IMR-90 (cell line): ENCODE data around the gene FGD5. TPM values are rescaled to one million over a fixed set of nuclear protein-coding genes. Genes with fewer than 3 reads are reported as not detected.

ENCODE experiments used
- ATAC-seq: fragments of 200-7000 bp; cut with Tn5 transposase; 2 replicates; pipeline ENCODE4 v1.9.1; 2020; ENCODE audit warnings: low read depth, mild to moderate bottlenecking, moderate library complexity
- BruUV-seq: library from RNA; stranded (reverse); fragments of 400-500 nt; replicated peaks from 2 replicates; lab custom pipeline; 2021; lab: Mats Ljungman, UMichigan
- CTCF ChIA-PET: fragments of 300-600 bp; formaldehyde crosslinking; extraction: SDS; loops from one replicate; lab custom pipeline; 2021; ENCODE audit warnings: antibody characterized with exemption; lab: Yijun Ruan, JAX
- POLR2A ChIA-PET: fragments of 300-600 bp; sonication (Branson Sonifier 250); formaldehyde crosslinking; loops from one replicate; lab custom pipeline; 2022; ENCODE audit warnings: antibody characterized with exemption; ENCODE audit not compliant: unreplicated experiment; lab: Charles Lee
- DNase-seq: peaks from one replicate; pipeline ENCODE4 v3.0.0; 2013
- H2AFZ ChIP-seq: replicated peaks from 2 replicates; pipeline ENCODE3; 2013; ENCODE audit warnings: low read length, mild to moderate bottlenecking; ENCODE audit not compliant: poor library complexity
- H2AK5ac ChIP-seq: 2 replicates; pipeline ENCODE4 v1.6.1; 2013; ENCODE audit warnings: low read depth, low read length, inconsistent platforms
- H2AK9ac ChIP-seq: replicated peaks from 2 replicates; pipeline ENCODE3; 2013; ENCODE audit warnings: mild to moderate bottlenecking, low read depth, low read length, moderate library complexity; ENCODE audit not compliant: poor library complexity
- H2BK120ac ChIP-seq: 2 replicates; pipeline ENCODE4 v1.6.1; 2013; ENCODE audit warnings: low read depth, low read length, inconsistent platforms
- H2BK15ac ChIP-seq: 3 replicates; pipeline ENCODE4 v1.6.1; 2013; ENCODE audit warnings: low read depth, low read length, inconsistent platforms
- H2BK20ac ChIP-seq: 2 replicates; pipeline ENCODE4 v1.6.1; 2013; ENCODE audit warnings: low read depth, mild to moderate bottlenecking, inconsistent platforms, low read length, moderate library complexity
- H2BK5ac ChIP-seq: 2 replicates; pipeline ENCODE4 v1.6.1; 2013; ENCODE audit warnings: mild to moderate bottlenecking, low read depth, low read length, inconsistent platforms; ENCODE audit not compliant: poor library complexity, severe bottlenecking
- H3K14ac ChIP-seq: replicated peaks from 2 replicates; pipeline ENCODE4 v1.6.1; 2013; ENCODE audit warnings: low read depth, low read length, inconsistent platforms
- H3K18ac ChIP-seq: 2 replicates; pipeline ENCODE4 v1.6.1; 2013; ENCODE audit warnings: low read depth, low read length, control low read depth
- H3K23ac ChIP-seq: 2 replicates; pipeline ENCODE4 v1.6.1; 2013; ENCODE audit warnings: low read depth, low read length, inconsistent platforms
- H3K27ac ChIP-seq: 2 replicates; pipeline ENCODE4 v1.5.1; 2013; ENCODE audit warnings: mild to moderate bottlenecking, control low read depth, low read length; ENCODE audit not compliant: insufficient read depth
- H3K27me3 ChIP-seq: 2 replicates; pipeline ENCODE4 v1.6.1; 2013; ENCODE audit warnings: low read length; ENCODE audit not compliant: control insufficient read depth, insufficient read depth
- H3K36me3 ChIP-seq: 2 replicates; pipeline ENCODE4 v1.6.1; 2013; ENCODE audit warnings: low read length, mixed read lengths; ENCODE audit not compliant: control insufficient read depth, insufficient read depth
- H3K4ac ChIP-seq: 2 replicates; pipeline ENCODE4 v1.6.1; 2013; ENCODE audit warnings: low read depth, low read length, inconsistent platforms
- H3K4me1 ChIP-seq: 2 replicates; pipeline ENCODE4 v1.6.1; 2013; ENCODE audit warnings: low read length, mixed read lengths; ENCODE audit not compliant: control insufficient read depth, insufficient read depth
- H3K4me2 ChIP-seq: 2 replicates; pipeline ENCODE4 v1.6.1; 2013; ENCODE audit warnings: low read depth, mild to moderate bottlenecking, control low read depth, low read length, moderate library complexity
- H3K4me3 ChIP-seq: 2 replicates; pipeline ENCODE4 v1.5.1; 2013; ENCODE audit warnings: low read depth, mild to moderate bottlenecking, control low read depth, low read length, moderate library complexity; ENCODE audit not compliant: insufficient read depth
- H3K56ac ChIP-seq: 2 replicates; pipeline ENCODE4 v1.6.1; 2013; ENCODE audit warnings: low read length, inconsistent platforms; ENCODE audit not compliant: insufficient read depth; ENCODE audit errors: extremely low read depth
- H3K79me1 ChIP-seq, 2 experiments: 2 replicates each; pipeline ENCODE4 v1.6.1; 2013; ENCODE audit warnings: low read length in 2 of 2, inconsistent platforms in 1 of 2, low read depth in 1 of 2
- H3K9ac ChIP-seq: 2 replicates; pipeline ENCODE4 v1.6.1; 2013; ENCODE audit warnings: low read depth, low read length, control low read depth
- H3K9me1 ChIP-seq: 2 replicates; pipeline ENCODE4 v1.6.1; 2013; ENCODE audit warnings: low read length, inconsistent platforms; ENCODE audit not compliant: insufficient read depth
- H3K9me3 ChIP-seq: 2 replicates; pipeline ENCODE4 v1.6.1; 2013; ENCODE audit warnings: low read length; ENCODE audit not compliant: control insufficient read depth, insufficient read depth
- H4K20me1 ChIP-seq: 2 replicates; pipeline ENCODE4 v1.6.1; 2013; ENCODE audit warnings: low read length, inconsistent platforms; ENCODE audit not compliant: insufficient read depth
- H4K5ac ChIP-seq: 2 replicates; pipeline ENCODE4 v1.6.1; 2013; ENCODE audit warnings: mild to moderate bottlenecking, low read depth, low read length, control low read depth
- H4K8ac ChIP-seq, 2 experiments: 2 replicates each; pipeline ENCODE4 v1.6.1; 2013; ENCODE audit warnings: low read depth in 2 of 2, low read length in 2 of 2, control low read depth in 1 of 2, inconsistent platforms in 1 of 2
- H4K91ac ChIP-seq: 2 replicates; pipeline ENCODE4 v1.6.1; 2013; ENCODE audit warnings: low read depth, low read length, inconsistent platforms; ENCODE audit not compliant: insufficient read depth
- BHLHE40 ChIP-seq: fragments of 150-350 bp; IDR thresholded peaks from 2 replicates; pipeline ENCODE4 v1.6.1; 2016; ENCODE audit warnings: mild to moderate bottlenecking, low read depth, low read length
- CEBPB ChIP-seq: IDR thresholded peaks from 2 replicates; pipeline ENCODE4 v1.6.1; 2012; ENCODE audit warnings: low read depth, low read length, improper control_type of control experiment
- CHD1 ChIP-seq: IDR thresholded peaks from 2 replicates; pipeline ENCODE4 v1.6.1; 2012; ENCODE audit warnings: low read depth, low read length, improper control_type of control experiment
- FOS ChIP-seq: fragments of 150-350 bp; IDR thresholded peaks from 2 replicates; pipeline ENCODE4 v1.6.1; 2016; ENCODE audit warnings: low read depth, low read length
- MAFK ChIP-seq: IDR thresholded peaks from 2 replicates; pipeline ENCODE4 v1.6.1; 2012; ENCODE audit warnings: low read depth, low read length, improper control_type of control experiment
- MAZ ChIP-seq: IDR thresholded peaks from 2 replicates; pipeline ENCODE4 v1.6.1; 2012; ENCODE audit warnings: low read depth, mild to moderate bottlenecking, low read length, improper control_type of control experiment, moderate library complexity, borderline replicate concordance
- MXI1 ChIP-seq: IDR thresholded peaks from 2 replicates; pipeline ENCODE4 v1.6.1; 2012; ENCODE audit warnings: low read depth, mild to moderate bottlenecking, low read length, moderate library complexity, borderline replicate concordance
- NFE2L2 ChIP-seq: fragments of 150-350 bp; IDR thresholded peaks from 2 replicates; pipeline ENCODE4 v1.6.1; 2016; ENCODE audit warnings: low read depth, mild to moderate bottlenecking, low read length
- POLR2A ChIP-seq: IDR thresholded peaks from 2 replicates; pipeline ENCODE4 v1.6.1; 2012; ENCODE audit warnings: mild to moderate bottlenecking, low read depth, low read length
- RAD21 ChIP-seq: IDR thresholded peaks from 2 replicates; pipeline ENCODE4 v1.6.1; 2012; ENCODE audit warnings: low read length, improper control_type of control experiment
- RCOR1 ChIP-seq: IDR thresholded peaks from 2 replicates; pipeline ENCODE4 v1.6.1; 2012; ENCODE audit warnings: mild to moderate bottlenecking, low read length, improper control_type of control experiment; ENCODE audit not compliant: insufficient replicate concordance
- RFX5 ChIP-seq: IDR thresholded peaks from 2 replicates; pipeline ENCODE4 v1.8.0; 2012; ENCODE audit warnings: low read depth, mild to moderate bottlenecking, low read length, moderate library complexity
- SMC3 ChIP-seq: fragments of 150-350 bp; IDR thresholded peaks from 2 replicates; pipeline ENCODE4 v1.6.1; 2016; ENCODE audit warnings: low read depth, mild to moderate bottlenecking, antibody characterized with exemption, low read length, moderate library complexity
- WGBS, 2 experiments: methylation state at CpG; one replicate each; pipeline versions ENCODE4 v1.1.5 to v1.1.7; 2013; ENCODE audit warnings: missing lambda C conversion rate in 2 of 2; ENCODE audit not compliant: insufficient read length in 1 of 2; ENCODE audit errors: extremely low coverage in 2 of 2; 5-methylcytosine and 5-hydroxymethylcytosine counted together
- dilution Hi-C: fragments of 300-500 bp; cut with HindIII; formaldehyde crosslinking; loops from one replicate; pipeline ENCODE4 v1.14.3; 2018; ENCODE audit warnings: low sequenced_read_pairs; ENCODE audit not compliant: unreplicated experiment
- in situ Hi-C: fragments of 300-500 bp; cut with MboI; formaldehyde crosslinking; loops from 3 replicates; pipeline ENCODE4 v1.14.3; 2019; ENCODE audit warnings: low sequenced_read_pairs, inconsistent platforms, mixed read lengths
- intact Hi-C: fragments of 100-400 bp; cut with micrococcal nuclease; formaldehyde crosslinking; loops from 2 replicates; pipeline ENCODE4 v1.10.0; 2022
- polyA plus RNA-seq, 3 experiments: library from polyadenylated mRNA; depleted of rRNA; stranded (reverse); fragments of >200 nt; gene quantifications; 2 replicates each; pipeline ENCODE4 v1.2.3, GENCODE V29; 2012; ENCODE audit warnings: low replicate concordance in 1 of 3
- total RNA-seq: library from RNA; depleted of rRNA; stranded (reverse); fragments of >200 nt; gene quantifications from 2 replicates; pipeline ENCODE4 v1.2.3, GENCODE V29; 2012
- TF ChIP-seq, protein P1 (sequence below): fragments of 150-350 bp; IDR thresholded peaks from 2 replicates; pipeline ENCODE4 v1.6.1; 2017; ENCODE audit warnings: mild to moderate bottlenecking, antibody characterized with exemption, low read length, low read depth
- TF ChIP-seq, protein P2 (sequence below): fragments of 150-350 bp; IDR thresholded peaks from 2 replicates; pipeline ENCODE4 v1.6.1; 2016; ENCODE audit warnings: low read depth, mild to moderate bottlenecking, low read length, moderate library complexity, borderline replicate concordance
- TF ChIP-seq, protein P3 (sequence below): conservative IDR thresholded peaks from 2 replicates; pipeline ENCODE4 v1.5.1; 2012; ENCODE audit warnings: mild to moderate bottlenecking, low read depth, low read length, improper control_type of control experiment

FGD5 gene
- total and polyA plus RNA-seq, 2 of the 4 experiments (the other 2 are of a cell fraction): not detected

DNA sequence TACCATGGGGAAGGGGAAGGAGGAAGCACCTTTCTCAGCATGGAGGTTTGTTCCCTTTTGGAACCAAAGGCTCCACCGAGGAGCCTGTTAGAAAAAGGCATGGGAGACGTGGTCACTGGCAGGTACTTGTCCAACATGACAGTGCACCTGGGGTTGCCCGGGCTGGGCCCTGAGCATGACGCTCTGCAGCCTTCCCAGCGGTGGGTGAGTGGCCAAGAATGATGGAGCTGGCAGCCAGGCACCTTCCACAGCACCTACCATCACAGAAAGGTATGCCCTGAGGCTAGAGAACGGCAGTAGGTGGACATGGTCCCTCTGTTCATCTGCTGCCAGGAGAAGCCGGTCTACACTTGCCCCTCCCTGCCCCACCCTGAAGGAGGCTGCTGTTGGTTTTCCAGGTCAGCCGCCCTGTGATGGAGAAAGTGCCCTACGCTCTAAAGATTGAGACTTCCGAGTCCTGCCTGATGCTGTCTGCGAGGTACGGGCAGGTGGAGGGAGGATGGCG, 99.6 kb downstream of the FGD5 start:
- Histone ChIP-seq H3K9ac (no peak overlapping the region), H4K91ac (no peak overlapping the region), H3K23ac (no peak overlapping the region), H3K4me1 (peaks cover 2% of the 10 kb centered on the region; the same call in 1 of the 2 replicates), H3K4ac (no peak overlapping the region), H2BK5ac (no peak overlapping the region), H2AFZ (no peak overlapping the region), H2BK20ac (no peak overlapping the region), H3K14ac (no peak overlapping the region), H3K27me3 (peaks cover 14% of the 10 kb centered on the region), H3K4me2 (no peak overlapping the region), H3K79me1 (no peaks in the 10 kb centered on the region), H2AK9ac (no peak overlapping the region), H4K5ac (no peak overlapping the region), H2BK15ac (no peak overlapping the region), H3K56ac (no peak overlapping the region), H3K9me3 (no peaks in the 10 kb centered on the region), H3K36me3 (no peaks in the 10 kb centered on the region), H2AK5ac (no peak overlapping the region), H3K4me3 (no peak overlapping the region), H2BK120ac (no peak overlapping the region), H4K8ac (no peak overlapping the region), H3K27ac (no peak overlapping the region), H4K20me1 (no peaks in the 10 kb centered on the region), H3K18ac (no peak overlapping the region), H3K9me1 (no peaks in the 10 kb centered on the region)
- DNase-seq (no peak), ATAC-seq (no peak)
- TF ChIP-seq POLR2A (no peak), RCOR1 (no peak), CEBPB (no peak), MAFK (no peak), BHLHE40 (no peak), SMC3 (no peak), MAZ (no peak), CHD1 (no peak), FOS (no peak), MXI1 (no peak), RAD21 (no peak), RFX5 (no peak), NFE2L2 (no peak)
- TF ChIP-seq, protein P1, sequence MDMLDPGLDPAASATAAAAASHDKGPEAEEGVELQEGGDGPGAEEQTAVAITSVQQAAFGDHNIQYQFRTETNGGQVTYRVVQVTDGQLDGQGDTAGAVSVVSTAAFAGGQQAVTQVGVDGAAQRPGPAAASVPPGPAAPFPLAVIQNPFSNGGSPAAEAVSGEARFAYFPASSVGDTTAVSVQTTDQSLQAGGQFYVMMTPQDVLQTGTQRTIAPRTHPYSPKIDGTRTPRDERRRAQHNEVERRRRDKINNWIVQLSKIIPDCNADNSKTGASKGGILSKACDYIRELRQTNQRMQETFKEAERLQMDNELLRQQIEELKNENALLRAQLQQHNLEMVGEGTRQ: no peak
- TF ChIP-seq, protein P2, sequence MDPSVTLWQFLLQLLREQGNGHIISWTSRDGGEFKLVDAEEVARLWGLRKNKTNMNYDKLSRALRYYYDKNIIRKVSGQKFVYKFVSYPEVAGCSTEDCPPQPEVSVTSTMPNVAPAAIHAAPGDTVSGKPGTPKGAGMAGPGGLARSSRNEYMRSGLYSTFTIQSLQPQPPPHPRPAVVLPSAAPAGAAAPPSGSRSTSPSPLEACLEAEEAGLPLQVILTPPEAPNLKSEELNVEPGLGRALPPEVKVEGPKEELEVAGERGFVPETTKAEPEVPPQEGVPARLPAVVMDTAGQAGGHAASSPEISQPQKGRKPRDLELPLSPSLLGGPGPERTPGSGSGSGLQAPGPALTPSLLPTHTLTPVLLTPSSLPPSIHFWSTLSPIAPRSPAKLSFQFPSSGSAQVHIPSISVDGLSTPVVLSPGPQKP: no peak
- TF ChIP-seq, protein P3, sequence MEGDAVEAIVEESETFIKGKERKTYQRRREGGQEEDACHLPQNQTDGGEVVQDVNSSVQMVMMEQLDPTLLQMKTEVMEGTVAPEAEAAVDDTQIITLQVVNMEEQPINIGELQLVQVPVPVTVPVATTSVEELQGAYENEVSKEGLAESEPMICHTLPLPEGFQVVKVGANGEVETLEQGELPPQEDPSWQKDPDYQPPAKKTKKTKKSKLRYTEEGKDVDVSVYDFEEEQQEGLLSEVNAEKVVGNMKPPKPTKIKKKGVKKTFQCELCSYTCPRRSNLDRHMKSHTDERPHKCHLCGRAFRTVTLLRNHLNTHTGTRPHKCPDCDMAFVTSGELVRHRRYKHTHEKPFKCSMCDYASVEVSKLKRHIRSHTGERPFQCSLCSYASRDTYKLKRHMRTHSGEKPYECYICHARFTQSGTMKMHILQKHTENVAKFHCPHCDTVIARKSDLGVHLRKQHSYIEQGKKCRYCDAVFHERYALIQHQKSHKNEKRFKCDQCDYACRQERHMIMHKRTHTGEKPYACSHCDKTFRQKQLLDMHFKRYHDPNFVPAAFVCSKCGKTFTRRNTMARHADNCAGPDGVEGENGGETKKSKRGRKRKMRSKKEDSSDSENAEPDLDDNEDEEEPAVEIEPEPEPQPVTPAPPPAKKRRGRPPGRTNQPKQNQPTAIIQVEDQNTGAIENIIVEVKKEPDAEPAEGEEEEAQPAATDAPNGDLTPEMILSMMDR: no peak
- dilution Hi-C loops: no loop called here
- intact Hi-C loops: no loop called here
- no TSS peak for BruUV-seq
- ChIA-PET CTCF (interaction anchor here (0.6 kb wide), 1 partner anchor 1132 kb away, joined by 3 read pairs; no protein-coding TSS in a partner anchor), POLR2A (no interaction called here)
- in situ Hi-C loops: no loop called here
- WGBS, 2 experiments: 69% methylated on average over 7 of the region's 13 CpGs; no CpG with 5 or more reads in 1 of the 2 experiments
